ENCODE results near the gene RAMP2. TPM values are rescaled to one million over a fixed set of nuclear protein-coding genes. Genes with fewer than 3 reads are reported as not detected.
A peak's percentile ranks its signal among the peaks of the same experiment; 100 is the strongest.

RAMP2 gene
- total and polyA plus RNA-seq, 2 of the 13 experiments (the other 11 are each of a cell fraction or from before 2014, with no cell fraction given) = 1.4 to 5.2 TPM

DNA sequence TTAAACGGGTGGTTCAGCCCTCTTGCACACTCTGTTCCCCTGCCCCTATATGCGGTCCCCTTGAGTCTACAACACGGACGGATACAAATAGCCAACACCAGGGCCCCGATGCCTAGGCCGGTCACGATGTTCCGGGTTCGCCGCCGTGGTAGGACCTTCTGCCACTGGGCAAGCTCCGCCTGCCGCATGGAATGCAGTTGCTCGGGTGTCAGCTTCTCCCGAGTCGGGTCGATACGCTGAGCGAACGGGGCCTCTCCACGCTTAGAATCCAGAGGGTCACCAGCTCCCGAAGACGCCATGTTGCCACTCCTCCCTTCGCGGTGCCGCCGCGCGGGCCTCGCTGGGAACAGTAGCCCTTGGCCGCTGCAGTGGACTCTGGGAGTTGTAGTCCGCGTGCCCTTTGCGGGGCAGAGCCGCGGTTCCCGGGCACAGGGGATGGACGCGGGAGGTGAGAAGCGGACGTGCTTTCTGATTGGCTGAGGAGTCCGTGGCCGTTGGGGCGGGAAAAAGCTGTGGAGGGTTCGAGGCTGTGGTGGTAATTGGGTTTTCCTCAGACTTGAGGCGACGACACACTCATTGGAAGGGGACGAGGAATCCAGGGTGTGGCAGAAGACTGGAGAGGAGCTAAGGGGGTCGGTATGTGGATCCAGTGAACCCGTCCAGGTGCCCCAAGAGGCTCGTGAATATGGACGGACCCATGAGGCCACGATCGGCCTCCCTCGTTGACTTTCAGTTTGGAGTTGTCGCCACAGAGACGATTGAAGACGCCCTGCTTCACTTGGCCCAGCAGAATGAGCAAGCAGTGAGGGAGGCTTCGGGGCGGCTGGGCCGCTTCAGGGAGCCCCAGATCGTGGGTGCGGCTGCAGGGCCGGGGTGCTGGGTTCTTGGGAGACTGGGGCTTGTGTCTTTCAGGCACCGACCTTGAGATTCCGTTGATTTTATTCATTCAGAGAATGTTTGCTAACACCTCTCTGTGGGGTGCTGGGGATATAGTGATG lies 37.7 kb downstream of the RAMP2 start, which contains the start of the genes CNTD1 and COA3 (continued):
- TF ChIP-seq, protein P1, sequence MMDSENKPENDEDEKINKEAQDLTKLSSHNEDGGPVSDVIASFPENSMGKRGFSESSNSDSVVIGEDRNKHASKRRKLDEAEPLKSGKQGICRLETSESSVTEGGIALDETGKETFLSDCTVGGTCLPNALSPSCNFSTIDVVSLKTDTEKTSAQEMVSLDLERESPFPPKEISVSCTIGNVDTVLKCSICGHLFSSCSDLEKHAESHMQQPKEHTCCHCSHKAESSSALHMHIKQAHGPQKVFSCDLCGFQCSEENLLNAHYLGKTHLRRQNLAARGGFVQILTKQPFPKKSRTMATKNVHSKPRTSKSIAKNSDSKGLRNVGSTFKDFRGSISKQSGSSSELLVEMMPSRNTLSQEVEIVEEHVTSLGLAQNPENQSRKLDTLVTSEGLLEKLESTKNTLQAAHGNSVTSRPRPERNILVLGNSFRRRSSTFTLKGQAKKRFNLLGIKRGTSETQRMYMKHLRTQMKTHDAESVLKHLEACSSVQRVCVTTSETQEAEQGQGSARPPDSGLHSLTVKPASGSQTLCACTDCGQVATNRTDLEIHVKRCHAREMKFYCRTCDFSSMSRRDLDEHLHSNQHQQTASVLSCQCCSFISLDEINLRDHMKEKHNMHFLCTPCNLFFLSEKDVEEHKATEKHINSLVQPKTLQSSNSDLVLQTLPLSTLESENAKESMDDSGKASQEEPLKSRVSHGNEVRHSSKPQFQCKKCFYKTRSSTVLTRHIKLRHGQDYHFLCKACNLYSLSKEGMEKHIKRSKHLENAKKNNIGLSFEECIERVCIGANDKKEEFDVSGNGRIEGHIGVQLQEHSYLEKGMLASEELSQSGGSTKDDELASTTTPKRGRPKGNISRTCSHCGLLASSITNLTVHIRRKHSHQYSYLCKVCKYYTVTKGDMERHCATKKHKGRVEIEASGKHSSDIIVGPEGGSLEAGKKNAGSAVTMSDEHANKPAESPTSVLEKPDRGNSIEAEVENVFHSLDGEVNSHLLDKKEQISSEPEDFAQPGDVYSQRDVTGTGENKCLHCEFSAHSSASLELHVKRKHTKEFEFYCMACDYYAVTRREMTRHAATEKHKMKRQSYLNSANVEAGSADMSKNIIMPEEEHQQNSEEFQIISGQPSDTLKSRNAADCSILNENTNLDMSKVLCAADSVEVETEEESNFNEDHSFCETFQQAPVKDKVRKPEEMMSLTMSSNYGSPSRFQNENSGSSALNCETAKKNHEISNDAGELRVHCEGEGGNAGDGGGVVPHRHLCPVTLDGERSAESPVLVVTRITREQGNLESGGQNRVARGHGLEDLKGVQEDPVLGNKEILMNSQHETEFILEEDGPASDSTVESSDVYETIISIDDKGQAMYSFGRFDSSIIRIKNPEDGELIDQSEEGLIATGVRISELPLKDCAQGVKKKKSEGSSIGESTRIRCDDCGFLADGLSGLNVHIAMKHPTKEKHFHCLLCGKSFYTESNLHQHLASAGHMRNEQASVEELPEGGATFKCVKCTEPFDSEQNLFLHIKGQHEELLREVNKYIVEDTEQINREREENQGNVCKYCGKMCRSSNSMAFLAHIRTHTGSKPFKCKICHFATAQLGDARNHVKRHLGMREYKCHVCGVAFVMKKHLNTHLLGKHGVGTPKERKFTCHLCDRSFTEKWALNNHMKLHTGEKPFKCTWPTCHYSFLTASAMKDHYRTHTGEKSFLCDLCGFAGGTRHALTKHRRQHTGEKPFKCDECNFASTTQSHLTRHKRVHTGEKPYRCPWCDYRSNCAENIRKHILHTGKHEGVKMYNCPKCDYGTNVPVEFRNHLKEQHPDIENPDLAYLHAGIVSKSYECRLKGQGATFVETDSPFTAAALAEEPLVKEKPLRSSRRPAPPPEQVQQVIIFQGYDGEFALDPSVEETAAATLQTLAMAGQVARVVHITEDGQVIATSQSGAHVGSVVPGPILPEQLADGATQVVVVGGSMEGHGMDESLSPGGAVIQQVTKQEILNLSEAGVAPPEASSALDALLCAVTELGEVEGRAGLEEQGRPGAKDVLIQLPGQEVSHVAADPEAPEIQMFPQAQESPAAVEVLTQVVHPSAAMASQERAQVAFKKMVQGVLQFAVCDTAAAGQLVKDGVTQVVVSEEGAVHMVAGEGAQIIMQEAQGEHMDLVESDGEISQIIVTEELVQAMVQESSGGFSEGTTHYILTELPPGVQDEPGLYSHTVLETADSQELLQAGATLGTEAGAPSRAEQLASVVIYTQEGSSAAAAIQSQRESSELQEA (CRISPR knock-in tag; IDR thresholded peaks at IDR 0.05; ENCODE audit: not compliant biosample characterization) = peak; percentile 95
- TF ChIP-seq CBX1 (IDR thresholded peaks at IDR 0.05; ENCODE audit: low read depth) (peak; percentile 82), ZNF44 (CRISPR knock-in tag; IDR thresholded peaks at IDR 0.05) (peak; percentile 93; the same call in 1 of the 2 replicates), AGO1 (IDR thresholded peaks at IDR 0.05; ENCODE audit: low read depth, low read length, poor library complexity, severe bottlenecking) (peak; percentile 90), PRMT3 (CRISPR knock-in tag; IDR thresholded peaks at IDR 0.05; ENCODE audit: borderline replicate concordance, low read depth) (peak; percentile 95; the same call in 1 of the 2 replicates), NFKBIZ (CRISPR knock-in tag; IDR thresholded peaks at IDR 0.05) (no peak; the same call in none of the 2 replicates), ZNF619 (CRISPR knock-in tag; IDR thresholded peaks at IDR 0.05) (peak; percentile 92), TGIF2 (CRISPR knock-in tag; IDR thresholded peaks at IDR 0.05) (peak; percentile 95), HDAC6 (IDR thresholded peaks at IDR 0.05; ENCODE audit: low read depth, low read length) (no peak), HOXA3 (CRISPR knock-in tag; IDR thresholded peaks at IDR 0.05) (peak; percentile 97), CHD2 (IDR thresholded peaks at IDR 0.05; ENCODE audit: low read depth, low read length) (peak; percentile 60), ATF1 (CRISPR knock-in tag; IDR thresholded peaks at IDR 0.05) (no peak)
- TF ChIP-seq, protein P2, sequence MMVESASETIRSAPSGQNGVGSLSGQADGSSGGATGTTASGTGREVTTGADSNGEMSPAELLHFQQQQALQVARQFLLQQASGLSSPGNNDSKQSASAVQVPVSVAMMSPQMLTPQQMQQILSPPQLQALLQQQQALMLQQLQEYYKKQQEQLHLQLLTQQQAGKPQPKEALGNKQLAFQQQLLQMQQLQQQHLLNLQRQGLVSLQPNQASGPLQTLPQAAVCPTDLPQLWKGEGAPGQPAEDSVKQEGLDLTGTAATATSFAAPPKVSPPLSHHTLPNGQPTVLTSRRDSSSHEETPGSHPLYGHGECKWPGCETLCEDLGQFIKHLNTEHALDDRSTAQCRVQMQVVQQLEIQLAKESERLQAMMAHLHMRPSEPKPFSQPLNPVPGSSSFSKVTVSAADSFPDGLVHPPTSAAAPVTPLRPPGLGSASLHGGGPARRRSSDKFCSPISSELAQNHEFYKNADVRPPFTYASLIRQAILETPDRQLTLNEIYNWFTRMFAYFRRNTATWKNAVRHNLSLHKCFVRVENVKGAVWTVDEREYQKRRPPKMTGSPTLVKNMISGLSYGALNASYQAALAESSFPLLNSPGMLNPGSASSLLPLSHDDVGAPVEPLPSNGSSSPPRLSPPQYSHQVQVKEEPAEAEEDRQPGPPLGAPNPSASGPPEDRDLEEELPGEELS (CRISPR knock-in tag; IDR thresholded peaks at IDR 0.05) = no peak; the same call in none of the 2 replicates
- TF ChIP-seq, protein P3, sequence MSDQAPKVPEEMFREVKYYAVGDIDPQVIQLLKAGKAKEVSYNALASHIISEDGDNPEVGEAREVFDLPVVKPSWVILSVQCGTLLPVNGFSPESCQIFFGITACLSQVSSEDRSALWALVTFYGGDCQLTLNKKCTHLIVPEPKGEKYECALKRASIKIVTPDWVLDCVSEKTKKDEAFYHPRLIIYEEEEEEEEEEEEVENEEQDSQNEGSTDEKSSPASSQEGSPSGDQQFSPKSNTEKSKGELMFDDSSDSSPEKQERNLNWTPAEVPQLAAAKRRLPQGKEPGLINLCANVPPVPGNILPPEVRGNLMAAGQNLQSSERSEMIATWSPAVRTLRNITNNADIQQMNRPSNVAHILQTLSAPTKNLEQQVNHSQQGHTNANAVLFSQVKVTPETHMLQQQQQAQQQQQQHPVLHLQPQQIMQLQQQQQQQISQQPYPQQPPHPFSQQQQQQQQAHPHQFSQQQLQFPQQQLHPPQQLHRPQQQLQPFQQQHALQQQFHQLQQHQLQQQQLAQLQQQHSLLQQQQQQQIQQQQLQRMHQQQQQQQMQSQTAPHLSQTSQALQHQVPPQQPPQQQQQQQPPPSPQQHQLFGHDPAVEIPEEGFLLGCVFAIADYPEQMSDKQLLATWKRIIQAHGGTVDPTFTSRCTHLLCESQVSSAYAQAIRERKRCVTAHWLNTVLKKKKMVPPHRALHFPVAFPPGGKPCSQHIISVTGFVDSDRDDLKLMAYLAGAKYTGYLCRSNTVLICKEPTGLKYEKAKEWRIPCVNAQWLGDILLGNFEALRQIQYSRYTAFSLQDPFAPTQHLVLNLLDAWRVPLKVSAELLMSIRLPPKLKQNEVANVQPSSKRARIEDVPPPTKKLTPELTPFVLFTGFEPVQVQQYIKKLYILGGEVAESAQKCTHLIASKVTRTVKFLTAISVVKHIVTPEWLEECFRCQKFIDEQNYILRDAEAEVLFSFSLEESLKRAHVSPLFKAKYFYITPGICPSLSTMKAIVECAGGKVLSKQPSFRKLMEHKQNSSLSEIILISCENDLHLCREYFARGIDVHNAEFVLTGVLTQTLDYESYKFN (CRISPR knock-in tag; conservative IDR thresholded peaks at IDR 0.05) = peak; percentile 60
